Gastroesophageal sphincter (tissue), 3 donors: ENCODE data around the gene CYB561D1.

ENCODE experiments used
- CTCF ChIP-seq, 4 experiments: fragments of 200-600 bp in 2 of 4; fragments of 450-650 bp in 2 of 4; sonication (generic) in 1 of 4; IDR thresholded peaks; one replicate each; pipeline ENCODE4 v1.5.1; 2017 to 2019; ENCODE audit warnings: antibody characterized with exemption in 4 of 4, mild to moderate bottlenecking in 2 of 4, moderate library complexity in 2 of 4
- POLR2A ChIP-seq, 2 donors: fragments of 450-650 bp; IDR thresholded peaks; one replicate each; pipeline ENCODE4 v1.6.1; 2017; ENCODE audit warnings: antibody characterized with exemption in 2 of 2, mild to moderate bottlenecking in 2 of 2, moderate library complexity in 1 of 2
- POLR2AphosphoS5 ChIP-seq: sonication (generic); formaldehyde crosslinking; IDR thresholded peaks from one replicate; pipeline ENCODE4 v1.6.1; 2017; ENCODE audit warnings: antibody characterized with exemption

GRCh38 chr1:109542657-109543056, 48.8 kb downstream of the CYB561D1 start:
- TF ChIP-seq POLR2A (IDR thresholded peaks at IDR 0.05) (no peak), CTCF (IDR thresholded peaks at IDR 0.05) (no peak), POLR2AphosphoS5 (no peak)
